ENCODE results near the gene LRRK1. TPM values are rescaled to one million over a fixed set of nuclear protein-coding genes. Genes with fewer than 3 reads are reported as not detected.

Gene LRRK1
- total RNA-seq, 1 donor from 2014 or later, result 4.8 TPM

Other genes starting within 250 kb of the LRRK1 start
- 13.9 TPM for gene ALDH1A3, start 39.5 kb upstream of the LRRK1 start, total RNA-seq (ENCODE audit: unreplicated experiment)

Data from endothelial cell (in vitro differentiated cells).